Mucosa of descending colon (tissue), 3 donors: ENCODE results near the gene MYO3A. TPM values are rescaled to one million over a fixed set of nuclear protein-coding genes. Genes with fewer than 3 reads are reported as not detected.

ENCODE experiments used
- ATAC-seq: fragments of 200-7000 bp; cut with Tn5 transposase; one replicate; pipeline ENCODE4 v1.9.1; 2020; ENCODE audit warnings: mild to moderate bottlenecking, moderate library complexity
- DNase-seq, 3 donors: peaks; one replicate each; pipeline ENCODE4 v3.0.0-alpha.2; 2020
- H3K36me3 ChIP-seq: fragments of 200-600 bp; one replicate; pipeline ENCODE4 v1.8.0; 2021; ENCODE audit warnings: low read depth, mild to moderate bottlenecking
- H3K4me1 ChIP-seq: fragments of 200-600 bp; one replicate; pipeline ENCODE4 v1.8.0; 2021; ENCODE audit warnings: low read depth, mild to moderate bottlenecking
- H3K4me3 ChIP-seq: fragments of 200-600 bp; one replicate; pipeline ENCODE4 v1.8.0; 2021; ENCODE audit warnings: mild to moderate bottlenecking
- H3K9me3 ChIP-seq: fragments of 200-600 bp; one replicate; pipeline ENCODE4 v1.8.0; 2021; ENCODE audit warnings: mild to moderate bottlenecking
- CTCF ChIP-seq: fragments of 200-600 bp; IDR thresholded peaks from one replicate; pipeline ENCODE4 v1.8.0; 2022; ENCODE audit warnings: antibody characterized with exemption, mild to moderate bottlenecking
- intact Hi-C, 2 donors: fragments of 100-400 bp; cut with DNase I in 1 of 2; cut with micrococcal nuclease in 1 of 2; formaldehyde crosslinking; loops; one replicate each; pipeline versions ENCODE4 v1.11.0 to v1.11.1; 2022; cut with DNase I, micrococcal nuclease
- total RNA-seq, 3 donors: library from RNA; stranded (reverse); fragmentation: NEBNext Ultra II Directional in 2 of 3; extraction: Animal tissue kit (Norgen Biotek cat#: 25700) in 2 of 3; gene quantifications; one replicate each; pipeline versions ENCODE4 v1.2.1 to v1.2.4, GENCODE V29; 2021 to 2023
- donor health status: DM: no; HTN: no; CAD: no; lungs with moderate emphysema.
- donor health status: DM: no; HTN: no; CAD: no.
- donor health status: DM: no; HTN: yes; CAD: no.

Gene MYO3A
- total RNA-seq, 3 donors from 2014 or later = 0.12 to 0.29 (median 0.25) TPM

DNA sequence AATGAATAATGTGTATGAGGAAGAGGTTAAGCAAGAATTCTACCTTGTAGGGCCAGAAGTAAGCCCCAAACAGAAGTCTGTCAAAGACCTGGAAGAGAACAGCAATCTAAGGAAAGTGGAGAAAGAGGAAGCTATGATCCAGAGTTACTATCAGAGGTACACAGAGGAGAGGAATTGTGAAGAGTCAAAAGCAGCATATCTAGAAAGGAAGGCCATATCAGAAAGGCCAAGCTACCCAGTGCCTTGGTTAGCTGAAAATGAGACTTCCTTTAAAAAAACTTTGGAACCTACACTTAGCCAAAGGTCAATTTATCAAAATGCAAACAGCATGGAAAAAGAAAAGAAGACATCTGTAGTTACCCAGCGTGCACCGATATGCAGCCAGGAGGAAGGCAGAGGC is 239.8 kb downstream of the MYO3A start:
- intact Hi-C loops = no loop called here
- no peaks in the 10 kb centered on the region for H3K9me3 ChIP-seq
- no peak overlapping the region for H3K4me3 ChIP-seq
- H3K36me3 ChIP-seq = no peaks in the 10 kb centered on the region
- no peak for DNase-seq
- ATAC-seq = no peak
- H3K4me1 ChIP-seq = no peaks in the 10 kb centered on the region
- TF ChIP-seq CTCF = no peak

- ATAC-seq (no peak), DNase-seq (no peak)
- TF ChIP-seq CTCF = no peak
- Histone ChIP-seq H3K4me1 (no peaks in the 10 kb centered on the region), H3K9me3 (no peaks in the 10 kb centered on the region), H3K4me3 (no peak overlapping the region), H3K36me3 (no peaks in the 10 kb centered on the region)
- intact Hi-C loops = no loop called here
Observed at GRCh38 chr10:26177341-26177740, 243.3 kb downstream of the MYO3A start.

GRCh38 chr10:26194275-26194674 is 260.2 kb downstream of the MYO3A start:
- H3K36me3 ChIP-seq = no peaks in the 10 kb centered on the region
- ATAC-seq (no peak), DNase-seq (no peak)
- intact Hi-C loops = no loop called here
- H3K9me3 ChIP-seq = no peaks in the 10 kb centered on the region
- no peak for TF ChIP-seq CTCF
- no peaks in the 10 kb centered on the region for H3K4me1 ChIP-seq
- H3K4me3 ChIP-seq = no peak overlapping the region

DNA sequence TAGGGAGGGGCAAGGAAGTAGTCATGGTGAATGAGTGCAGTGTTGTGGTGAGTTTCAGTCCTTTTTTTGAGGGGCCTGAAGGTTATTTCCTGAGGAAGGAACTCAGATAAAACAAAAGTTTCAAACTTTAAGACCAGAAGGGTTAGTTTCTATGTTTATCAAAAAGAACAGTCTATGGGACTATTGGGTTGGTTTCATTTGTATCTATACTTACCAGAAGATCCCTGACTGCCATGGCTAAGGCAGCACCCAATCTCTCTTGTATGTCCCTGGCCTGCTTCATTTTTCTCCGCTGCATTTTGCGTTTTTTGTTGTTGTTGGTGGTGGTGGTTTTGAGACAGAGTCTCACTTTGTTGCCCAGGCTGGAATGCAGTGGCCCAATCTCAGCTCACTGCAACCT is 263.2 kb downstream of the MYO3A start:
- TF ChIP-seq CTCF = no peak
- Histone ChIP-seq H3K4me3 (no peak overlapping the region), H3K36me3 (no peaks in the 10 kb centered on the region), H3K9me3 (no peaks in the 10 kb centered on the region), H3K4me1 (no peaks in the 10 kb centered on the region)
- no peak for DNase-seq
- intact Hi-C loops = no loop called here
- no peak for ATAC-seq

DNA sequence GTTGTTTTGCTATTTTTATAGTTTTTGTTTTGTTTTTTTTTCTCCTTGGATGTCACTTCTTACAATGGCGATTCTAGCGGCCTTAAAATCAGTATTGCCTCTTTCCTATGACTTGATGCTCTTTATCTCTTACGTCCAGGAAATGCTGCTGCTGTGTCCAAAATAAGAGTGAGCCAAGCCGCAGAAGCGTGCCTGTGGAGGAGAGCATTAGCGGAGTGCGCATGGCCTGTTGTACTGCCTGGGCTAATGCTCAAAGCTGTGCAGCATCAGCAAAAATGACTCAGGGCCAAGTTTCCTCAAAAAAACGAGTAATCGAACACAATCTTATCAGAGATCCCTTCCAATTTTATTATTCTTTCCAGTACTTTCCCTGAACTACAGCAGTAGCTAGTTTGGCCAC is 264.1 kb downstream of the MYO3A start:
- H3K9me3 ChIP-seq = no peaks in the 10 kb centered on the region
- H3K4me1 ChIP-seq = no peaks in the 10 kb centered on the region
- H3K36me3 ChIP-seq = no peaks in the 10 kb centered on the region
- DNase-seq (no peak), ATAC-seq (no peak)
- intact Hi-C loops = no loop called here
- TF ChIP-seq CTCF = no peak
- H3K4me3 ChIP-seq = no peak overlapping the region

DNA sequence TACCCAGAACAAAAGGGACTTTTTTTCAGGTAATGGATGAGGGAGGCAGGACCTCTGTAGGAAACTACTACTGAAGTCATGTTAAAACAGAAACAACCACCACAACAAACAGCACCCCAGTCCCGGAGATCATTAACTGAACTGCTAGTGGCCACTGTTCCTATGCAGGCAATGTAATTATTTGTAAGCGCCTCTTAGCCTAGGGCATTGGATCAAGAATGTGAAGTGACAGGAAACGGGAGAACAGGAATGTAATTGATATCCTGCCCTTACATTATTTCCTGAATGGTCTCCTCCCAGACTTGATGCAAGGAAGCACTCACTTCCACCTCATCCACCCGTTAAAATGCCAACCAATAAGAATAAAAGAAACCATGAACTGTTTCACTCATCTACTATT is 265.8 kb downstream of the MYO3A start:
- no peak for ATAC-seq
- TF ChIP-seq CTCF = no peak
- intact Hi-C loops = no loop called here
- DNase-seq = no peak
- Histone ChIP-seq H3K9me3 (no peaks in the 10 kb centered on the region), H3K36me3 (no peaks in the 10 kb centered on the region), H3K4me3 (no peak overlapping the region), H3K4me1 (no peaks in the 10 kb centered on the region)
